ENCODE results near the gene NANOS2. TPM values are rescaled to one million over a fixed set of nuclear protein-coding genes. Genes with fewer than 3 reads are reported as not detected.

NANOS2 gene
- total and polyA plus RNA-seq, 12 donors: not detected

DNA sequence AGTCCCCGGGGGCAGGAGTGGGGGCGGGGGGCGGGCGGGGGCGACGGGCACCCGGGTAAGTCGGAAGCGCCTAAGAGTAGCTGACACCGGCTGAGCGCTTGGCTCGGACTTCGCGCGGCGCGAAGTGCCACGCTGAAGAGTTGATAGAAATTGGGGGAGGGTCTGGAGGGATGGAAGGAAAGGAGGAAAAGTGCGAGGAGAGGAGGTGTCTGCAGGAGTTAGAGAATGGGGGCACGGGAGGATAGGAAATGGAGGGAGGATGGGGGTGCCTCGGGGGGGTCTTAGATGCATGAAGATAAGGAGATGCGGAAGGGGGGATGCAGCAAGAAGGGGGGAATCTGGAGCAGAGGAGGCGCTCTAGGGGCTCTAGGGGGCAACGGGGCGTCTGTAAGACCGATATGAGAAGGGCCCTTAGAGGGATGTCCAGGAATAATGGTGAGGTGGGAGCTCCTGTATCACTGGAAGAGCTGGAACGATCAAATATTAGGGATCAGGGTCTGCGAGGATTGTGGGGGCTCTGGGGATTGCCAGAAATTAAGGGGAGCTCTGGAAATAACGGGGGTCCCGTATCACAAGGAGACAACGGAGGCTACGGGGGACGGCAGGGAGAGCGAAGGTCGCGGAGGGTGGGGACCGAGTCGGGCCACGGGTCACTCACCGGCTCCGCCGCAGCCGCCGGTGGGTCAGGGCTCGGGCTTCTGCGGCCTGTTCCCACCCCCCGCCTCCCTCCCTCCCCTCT is 12.5 kb downstream of the NANOS2 start, which contains the start of gene MYPOP:
Gene MYPOP, minus strand, starts transcription at position 702 of the 739 bp plus-strand sequence. CDS start 840 bp downstream, outside the sequence.
- Histone ChIP-seq H3K27me3 (no peaks in the 10 kb centered on the region), H3K9me3 (replicated peaks in 1 of 3) (no peaks in the 10 kb centered on the region), H3K4me1 (replicated peaks in 1 of 2) (peaks cover 16 to 20% of the 10 kb centered on the region in 2 donors), H3K27ac (peak within 1 kb of the TSS in 4 of 5 donors; percentile 44 to 75 (median 65)), H3K4me3 (peak within 1 kb of the TSS in 3 of 4 donors; percentile 29 to 83 (median 50)), H3K36me3 (replicated peaks in 1 of 2) (peaks cover 0 to 20% of the 10 kb centered on the region in 2 donors)
- intact Hi-C loops (cut with DNase I): no loop called here
- no peak for TF ChIP-seq CTCF (IDR thresholded peaks at IDR 0.05)
- TF ChIP-seq POLR2A (IDR thresholded peaks at IDR 0.05): no peak
- 1 to 2% (median 1%) methylated on average over 26 to 47 of the region's 47 CpGs for WGBS, 4 donors
- DNase-seq: no peak

GRCh38 chr19:45901432-45901911 is 13.1 kb downstream of the NANOS2 start:
- H3K27ac ChIP-seq: peak overlapping the region in 3 of 5 donors; percentile 10 to 75 (median 50)
- intact Hi-C loops (cut with DNase I): no loop called here
- 3% methylated on average over 60 to 69 of the region's 69 CpGs; no CpG with 5 or more reads in 2 of the 4 donors for WGBS, 4 donors
- TF ChIP-seq CTCF (IDR thresholded peaks at IDR 0.05) (no peak), POLR2A (IDR thresholded peaks at IDR 0.05) (peak in 1 of 2 donors; percentile 5)
- H3K9me3 ChIP-seq (replicated peaks in 1 of 3): no peaks in the 10 kb centered on the region
- peaks cover 0 to 20% of the 10 kb centered on the region in 2 donors for H3K36me3 ChIP-seq (replicated peaks in 1 of 2)
- H3K4me1 ChIP-seq (replicated peaks in 1 of 2): peaks cover 16 to 20% of the 10 kb centered on the region in 2 donors
- H3K4me3 ChIP-seq: peak overlapping the region in 2 of 4 donors; percentile 50 to 83
- H3K27me3 ChIP-seq: no peaks in the 10 kb centered on the region
- peak in 6 of 7 donors; percentile 48 to 67 (median 64) for DNase-seq

DNA sequence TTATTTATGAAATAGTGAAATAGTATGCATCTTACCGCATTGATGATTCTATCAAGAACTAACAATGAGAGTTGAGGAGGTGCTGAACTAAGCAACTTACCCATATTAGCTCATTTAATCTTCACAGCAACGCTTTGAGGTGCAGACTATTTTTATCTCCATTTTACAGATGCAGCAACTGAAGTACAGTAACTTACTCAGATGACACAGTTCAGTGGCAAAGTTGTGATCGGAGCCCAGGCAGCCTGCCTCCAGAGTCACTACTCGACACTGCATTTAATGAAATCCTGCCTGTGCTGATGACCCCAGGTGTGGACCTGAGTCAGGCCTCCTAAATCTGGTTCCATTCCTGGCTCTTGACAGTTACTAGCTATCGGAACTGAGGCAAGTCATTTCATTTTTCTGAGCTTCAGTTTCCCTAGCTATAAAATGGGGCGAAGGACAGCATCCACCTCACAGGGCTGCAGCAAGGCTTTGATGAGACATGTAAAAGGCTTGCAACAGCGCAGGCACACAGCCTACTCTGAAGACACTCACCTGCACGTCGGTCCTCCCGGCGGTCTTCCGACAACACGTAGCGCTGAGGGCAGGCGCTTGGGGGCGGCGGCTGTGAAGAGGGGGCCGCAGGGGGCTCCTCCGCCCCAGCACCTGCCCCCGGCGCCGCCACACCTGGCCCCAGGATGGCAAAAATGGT is 13.7 kb downstream of the NANOS2 start:
- WGBS, 4 donors: 35 to 61% (median 47%) methylated on average over 7 to 22 of the region's 22 CpGs
- Histone ChIP-seq H3K4me1 (replicated peaks in 1 of 2) (peaks cover 16 to 20% of the 10 kb centered on the region in 2 donors), H3K4me3 (peak overlapping the region in 2 of 4 donors; percentile 50 to 83), H3K27ac (peak overlapping the region in 3 of 5 donors; percentile 10 to 75 (median 50)), H3K36me3 (replicated peaks in 1 of 2) (peaks cover 0 to 20% of the 10 kb centered on the region in 2 donors), H3K9me3 (replicated peaks in 1 of 3) (no peaks in the 10 kb centered on the region), H3K27me3 (no peaks in the 10 kb centered on the region)
- no peak for DNase-seq
- TF ChIP-seq CTCF (IDR thresholded peaks at IDR 0.05): no peak
- no peak for TF ChIP-seq POLR2A (IDR thresholded peaks at IDR 0.05)
- intact Hi-C loops (cut with DNase I): no loop called here

Measured in adrenal gland (tissue), 12 donors.